H1 (cell line): ENCODE measurements around the gene SVIL. TPM values are rescaled to one million over a fixed set of nuclear protein-coding genes. Genes with fewer than 3 reads are reported as not detected.

Source experiments
- CTCF ChIA-PET: fragments of 300-600 bp; sonication (Branson Sonifier 250); formaldehyde crosslinking; loops from one replicate; lab custom pipeline; 2021; ENCODE audit not compliant: partially characterized antibody; lab: Charles Lee
- POLR2A ChIA-PET: fragments of 300-600 bp; sonication (Branson Sonifier 250); formaldehyde crosslinking; loops from one replicate; lab custom pipeline; 2021; ENCODE audit warnings: inconsistent platforms; ENCODE audit not compliant: partially characterized antibody; lab: Charles Lee
- DNase-seq, 2 experiments: peaks; one replicate each; pipeline versions ENCODE4 v3.0.0 to v3.0.0-alpha.2; 2010 to 2022; ENCODE audit warnings: low spot score in 2 of 2, low read depth in 1 of 2, mixed read lengths in 1 of 2
- FAIRE-seq: peaks from 2 replicates; lab custom pipeline; 2011; peaks lifted over from hg19 to GRCh38; lab: Jason Lieb, UNC
- H2AFZ ChIP-seq: 2 replicates; pipeline ENCODE4 v1.8.1; 2012; ENCODE audit warnings: low read length, inconsistent platforms
- H2AK5ac ChIP-seq: 2 replicates; pipeline ENCODE4 v1.6.1; 2013; ENCODE audit warnings: low read depth, low read length
- H2BK120ac ChIP-seq: replicated peaks from 2 replicates; pipeline ENCODE3; 2013; ENCODE audit warnings: low read depth, low read length, inconsistent platforms
- H2BK12ac ChIP-seq: 2 replicates; pipeline ENCODE4 v1.6.1; 2013; ENCODE audit warnings: low read depth, low read length
- H2BK15ac ChIP-seq: 2 replicates; pipeline ENCODE4 v1.6.1; 2013; ENCODE audit warnings: low read length
- H2BK20ac ChIP-seq: 2 replicates; pipeline ENCODE4 v1.6.1; 2013; ENCODE audit warnings: low read length
- H2BK5ac ChIP-seq: 2 replicates; pipeline ENCODE4 v1.6.1; 2013; ENCODE audit warnings: low read depth, low read length
- H3K14ac ChIP-seq: 2 replicates; pipeline ENCODE4 v1.6.1; 2013; ENCODE audit warnings: inconsistent platforms; ENCODE audit not compliant: insufficient read length
- H3K18ac ChIP-seq: 2 replicates; pipeline ENCODE4 v1.6.1; 2013; ENCODE audit warnings: low read length; ENCODE audit errors: extremely low read depth
- H3K23ac ChIP-seq: 2 replicates; pipeline ENCODE4 v1.6.1; 2013; ENCODE audit warnings: inconsistent platforms; ENCODE audit not compliant: insufficient read length
- H3K23me2 ChIP-seq: 2 replicates; pipeline ENCODE4 v1.6.1; 2013; ENCODE audit warnings: low read depth, low read length
- H3K27ac ChIP-seq: 2 replicates; pipeline ENCODE4 v1.6.1; 2011; ENCODE audit warnings: low read depth, low read length, inconsistent platforms
- H3K27me3 ChIP-seq, 4 experiments: replicated peaks in 1 of 4; 1 replicate in 1 of 4; 2 replicates in 3 of 4; pipeline versions ENCODE4 v1.6.1 to v1.8.1; 2011 to 2013; ENCODE audit warnings: low read length in 3 of 4, mild to moderate bottlenecking in 3 of 4, inconsistent platforms in 2 of 4, mixed read lengths in 2 of 4, moderate library complexity in 1 of 4; ENCODE audit not compliant: control insufficient read depth in 3 of 4, insufficient read depth in 3 of 4; ENCODE audit errors: extremely low read depth in 1 of 4
- H3K36me3 ChIP-seq, 4 experiments: 2 replicates each; pipeline versions ENCODE4 v1.6.1 to v1.8.1; 2011 to 2013; ENCODE audit warnings: mild to moderate bottlenecking in 4 of 4, low read length in 3 of 4, moderate library complexity in 2 of 4, control low read depth in 1 of 4, inconsistent platforms in 1 of 4; ENCODE audit not compliant: insufficient read depth in 4 of 4, control insufficient read depth in 2 of 4
- H3K4ac ChIP-seq: replicated peaks from 2 replicates; pipeline ENCODE3; 2013; ENCODE audit warnings: low read length, low read depth, mixed read lengths, inconsistent platforms; ENCODE audit not compliant: insufficient read length
- H3K4me1 ChIP-seq, 4 experiments: replicated peaks in 1 of 4; 1 replicate in 1 of 4; 2 replicates in 3 of 4; pipeline versions ENCODE4 v1.6.1 to v1.8.1; 2011 to 2013; ENCODE audit warnings: low read length in 3 of 4, inconsistent platforms in 2 of 4, mixed read lengths in 1 of 4; ENCODE audit not compliant: insufficient read depth in 4 of 4, control insufficient read depth in 3 of 4
- H3K4me2 ChIP-seq, 2 experiments: 2 replicates each; pipeline versions ENCODE4 v1.6.1 to v1.8.1; 2011 to 2013; ENCODE audit warnings: low read depth in 2 of 2, low read length in 2 of 2, control low read depth in 1 of 2, inconsistent platforms in 1 of 2, mild to moderate bottlenecking in 1 of 2; ENCODE audit not compliant: insufficient read depth in 1 of 2
- H3K4me3 ChIP-seq, 4 experiments: fragments of 200-600, 300-600 bp in 1 of 4; sonication (generic), shearing (Covaris generic), sonication (Bioruptor Twin) in 1 of 4; 2 replicates each; pipeline versions ENCODE4 v1.5.1 to v1.8.1; 2011 to 2016; ENCODE audit warnings: low read length in 4 of 4, low read depth in 3 of 4, control low read depth in 2 of 4, inconsistent platforms in 2 of 4, mild to moderate bottlenecking in 2 of 4, mixed read lengths in 1 of 4, moderate library complexity in 1 of 4; ENCODE audit not compliant: insufficient read depth in 2 of 4; ENCODE audit errors: extremely low read depth in 1 of 4
- H3K56ac ChIP-seq: replicated peaks from 2 replicates; pipeline ENCODE3; 2013; ENCODE audit warnings: low read depth, mild to moderate bottlenecking, mixed read lengths, low read length, inconsistent platforms; ENCODE audit not compliant: insufficient read length
- H3K79me1 ChIP-seq: 2 replicates; pipeline ENCODE4 v1.6.1; 2013; ENCODE audit warnings: low read depth, low read length, control low read depth
- H3K79me2 ChIP-seq, 2 experiments: 2 replicates each; pipeline versions ENCODE4 v1.6.1 to v1.8.1; 2012 to 2013; ENCODE audit warnings: low read length in 2 of 2, mild to moderate bottlenecking in 2 of 2, inconsistent platforms in 1 of 2; ENCODE audit not compliant: insufficient read depth in 2 of 2, control insufficient read depth in 1 of 2
- H3K9ac ChIP-seq, 4 experiments: replicated peaks in 1 of 4; 1 replicate in 1 of 4; 2 replicates in 3 of 4; pipeline versions ENCODE4 v1.6.1 to v1.8.1; 2011 to 2013; ENCODE audit warnings: low read depth in 3 of 4, low read length in 3 of 4, control low read depth in 2 of 4, mild to moderate bottlenecking in 2 of 4, moderate library complexity in 2 of 4, inconsistent platforms in 1 of 4; ENCODE audit errors: extremely low read depth in 1 of 4
- H3K9me3 ChIP-seq, 2 experiments: 2 replicates each; pipeline versions ENCODE4 v1.6.1 to v1.8.1; 2012 to 2013; ENCODE audit warnings: mild to moderate bottlenecking in 2 of 2, moderate library complexity in 2 of 2, control low read depth in 1 of 2, inconsistent platforms in 1 of 2, low read depth in 1 of 2, low read length in 1 of 2, mixed read lengths in 1 of 2; ENCODE audit not compliant: insufficient read depth in 2 of 2
- H4K20me1 ChIP-seq, 2 experiments: replicated peaks in 1 of 2; 2 replicates each; pipeline versions ENCODE3 to v1.8.1; 2011 to 2013; ENCODE audit warnings: inconsistent platforms in 2 of 2, low read length in 2 of 2, mild to moderate bottlenecking in 1 of 2; ENCODE audit not compliant: insufficient read depth in 2 of 2, control insufficient read depth in 1 of 2
- H4K5ac ChIP-seq: 2 replicates; pipeline ENCODE4 v1.6.1; 2013; ENCODE audit warnings: low read length, low read depth, mixed read lengths, inconsistent platforms; ENCODE audit not compliant: insufficient read length
- H4K8ac ChIP-seq: 2 replicates; pipeline ENCODE4 v1.8.0; 2013; ENCODE audit warnings: mild to moderate bottlenecking, moderate library complexity, low read length, inconsistent platforms; ENCODE audit not compliant: insufficient read depth; ENCODE audit errors: extremely low read depth
- H4K91ac ChIP-seq: replicated peaks from 2 replicates; pipeline ENCODE3; 2013; ENCODE audit warnings: low read length, mixed read lengths, inconsistent platforms; ENCODE audit not compliant: insufficient read length
- BACH1 ChIP-seq: IDR thresholded peaks from 2 replicates; pipeline ENCODE4 v1.6.1; 2012; ENCODE audit warnings: low read length, improper control_type of control experiment
- CTCF ChIP-seq, 3 experiments: IDR thresholded peaks; 1 replicate in 2 of 3; 2 replicates in 1 of 3; pipeline versions ENCODE4 v1.5.1 to v1.6.1; 2011; ENCODE audit warnings: low read length in 3 of 3, mild to moderate bottlenecking in 3 of 3, inconsistent platforms in 2 of 3, low read depth in 1 of 3, moderate library complexity in 1 of 3; ENCODE audit not compliant: insufficient read depth in 1 of 3; ENCODE audit errors: control extremely low read depth in 1 of 3
- JUN ChIP-seq: IDR thresholded peaks from 2 replicates; pipeline ENCODE4 v1.6.1; 2011; ENCODE audit warnings: low read depth, mild to moderate bottlenecking, improper control_type of control experiment, low read length
- KDM5A ChIP-seq: fragments of 200-600 bp; IDR thresholded peaks from 2 replicates; pipeline ENCODE4 v1.7.1; 2012; ENCODE audit warnings: mild to moderate bottlenecking, low read length, inconsistent platforms, mixed read lengths
- PHF8 ChIP-seq: fragments of 200-600 bp; sonication (generic); conservative IDR thresholded peaks from 2 replicates; pipeline ENCODE4 v1.7.1; 2012; ENCODE audit warnings: low read depth, mild to moderate bottlenecking, inconsistent platforms, low read length, moderate library complexity
- RAD21 ChIP-seq, 2 experiments: IDR thresholded peaks in 1 of 2; conservative IDR thresholded peaks in 1 of 2; 2 replicates each; pipeline ENCODE4 v1.6.1; 2011; ENCODE audit warnings: low read depth in 2 of 2, low read length in 2 of 2, improper control_type of control experiment in 1 of 2, inconsistent platforms in 1 of 2, mild to moderate bottlenecking in 1 of 2, moderate library complexity in 1 of 2
- RXRA ChIP-seq: IDR thresholded peaks from 2 replicates; pipeline ENCODE4 v1.6.1; 2011; ENCODE audit warnings: low read depth, mild to moderate bottlenecking, low read length, moderate library complexity; ENCODE audit not compliant: insufficient read depth
- SIN3A ChIP-seq, 2 experiments: IDR thresholded peaks in 1 of 2; conservative IDR thresholded peaks in 1 of 2; 2 replicates each; pipeline ENCODE4 v1.6.1; 2011 to 2012; ENCODE audit warnings: low read length in 2 of 2, improper control_type of control experiment in 1 of 2, low read depth in 1 of 2, mild to moderate bottlenecking in 1 of 2
- SUZ12 ChIP-seq: fragments of 200-600 bp; sonication (generic); IDR thresholded peaks from 2 replicates; pipeline ENCODE4 v1.6.1; 2012; ENCODE audit warnings: mild to moderate bottlenecking, inconsistent platforms, low read length, moderate library complexity, mixed read lengths
- WGBS, 2 experiments: shearing (Covaris generic) in 1 of 2; methylation state at CpG; one replicate each; pipeline versions ENCODE4 v1.1.6 to v1.1.7; 2013 to 2015; ENCODE audit warnings: low lambda C conversion rate in 2 of 2, mixed read lengths in 2 of 2, inconsistent platforms in 1 of 2, low coverage in 1 of 2, missing lambda C conversion rate in 1 of 2; ENCODE audit not compliant: insufficient replicate concordance in 2 of 2, insufficient coverage in 1 of 2, insufficient read length in 1 of 2; ENCODE audit errors: extremely low coverage in 1 of 2, missing lambda C conversion rate in 1 of 2; 5-methylcytosine and 5-hydroxymethylcytosine counted together
- polyA plus RNA-seq, 7 experiments: library from polyadenylated mRNA; depleted of rRNA in 3 of 7; stranded (reverse) in 5 of 7; unstranded in 2 of 7; fragments of >200 nt in 5 of 7; fragments of 200-250 nt in 2 of 7; gene quantifications; 1 replicate in 5 of 7; 2 replicates in 1 of 7; 4 replicates in 1 of 7; pipeline versions ENCODE4 v1.2.1 to v1.2.3, GENCODE V29; 2011 to 2013; ENCODE audit warnings: missing spikeins in 2 of 7, mixed read lengths in 2 of 7
- total RNA-seq: library from RNA; stranded (reverse); fragmentation: NEBNext Ultra II Directional; extraction: Animal tissue kit (Norgen Biotek cat#: 25700); gene quantifications from 2 replicates; pipeline ENCODE4 v1.2.1, GENCODE V29; 2021

The SVIL gene
- total and polyA plus RNA-seq, 2 of the 8 experiments (the other 6 are each of a cell fraction or from before 2014, with no cell fraction given): 4.7 to 15.4 TPM

- peak in 1 of 2 experiments; percentile 62 for DNase-seq
- no peak overlapping the region for H3K18ac ChIP-seq
- H3K14ac ChIP-seq: no peak overlapping the region
- 0 out of 4 replicates have a peak overlapping the region, but pooled peaks of 1 of the 2 experiments have one; percentile 2 for H3K4me2 ChIP-seq
- peak; percentile 72 for FAIRE-seq
- no peak overlapping the region for H3K23ac ChIP-seq
- peaks cover 0 to 2% of the 10 kb centered on the region in 2 experiments for H4K20me1 ChIP-seq
- H3K4me1 ChIP-seq: peaks cover 9 to 21% (median 17%) of the 10 kb centered on the region in 4 experiments
- no peak overlapping the region for H3K9ac ChIP-seq
- POLR2A ChIA-PET: no interaction called here
- no peak overlapping the region for H4K8ac ChIP-seq
- 47% methylated on average over 17 of the region's 18 CpGs; no CpG with 5 or more reads in 1 of the 2 experiments for WGBS, 2 experiments
- no peak overlapping the region for H4K91ac ChIP-seq
- H2BK120ac ChIP-seq: no peak overlapping the region
- no peak overlapping the region for H3K4me3 ChIP-seq
- no peak overlapping the region for H2BK5ac ChIP-seq
- H3K79me2 ChIP-seq: peaks cover 0 to 4% of the 10 kb centered on the region in 2 experiments; a peak in 1 of 4 replicates
- H3K27ac ChIP-seq: no peak overlapping the region
- H3K36me3 ChIP-seq: no peaks in the 10 kb centered on the region
- H2AK5ac ChIP-seq: no peak overlapping the region
- CTCF ChIA-PET: interaction anchor here (0.8 to 2.8 kb wide), 2 partner anchors 51 to 70 kb away, joined by 3 to 13 read pairs; no protein-coding TSS in a partner anchor
- no peak overlapping the region for H3K56ac ChIP-seq
- H4K5ac ChIP-seq: no peak overlapping the region
- H2BK15ac ChIP-seq: no peak overlapping the region
- no peak overlapping the region for H2BK20ac ChIP-seq
- H3K27me3 ChIP-seq: no peaks in the 10 kb centered on the region
- H2BK12ac ChIP-seq: no peak overlapping the region
- no peaks in the 10 kb centered on the region for H3K23me2 ChIP-seq
- no peak overlapping the region for H3K4ac ChIP-seq
- H3K9me3 ChIP-seq: no peaks in the 10 kb centered on the region
- H2AFZ ChIP-seq: no peak overlapping the region
- H3K79me1 ChIP-seq: no peaks in the 10 kb centered on the region
- no peak for TF ChIP-seq SIN3A (conservative IDR thresholded peaks at IDR 0.05 in 1 of 2, IDR thresholded peaks at IDR 0.05 in 1 of 2; ENCODE audit: low read depth in 1 of 2, low read length in 2 of 2)
- no peak for TF ChIP-seq KDM5A
- peak; percentile 13 to 19 (median 15); a peak in 2 of 4 replicates for TF ChIP-seq CTCF (IDR thresholded peaks at IDR 0.05; ENCODE audit: control extremely low read depth in 1 of 3, insufficient read depth in 1 of 3, low read depth in 1 of 3, low read length in 3 of 3)
- TF ChIP-seq PHF8: no peak
- TF ChIP-seq RAD21 (IDR thresholded peaks at IDR 0.05 in 1 of 2, conservative IDR thresholded peaks at IDR 0.05 in 1 of 2; ENCODE audit: low read depth in 2 of 2, low read length in 2 of 2): peak; percentile 28 to 29; a peak in 3 of 4 replicates
- no peak for TF ChIP-seq SUZ12
- no peak for TF ChIP-seq JUN
- TF ChIP-seq RXRA: no peak
- no peak for TF ChIP-seq BACH1
Observed at GRCh38 chr10:29585488-29585976, 49.2 kb downstream of the SVIL start.
